HUDEP-2 (cell line): ENCODE results near the gene COX7B.
"Not testable (repeated sequence)": the region's sequence is repeated elsewhere in the genome, so short reads cannot be mapped to it uniquely, and the experiment has no call there.

Source experiments
- DNase-seq, 76 experiments: peaks; one replicate each; lab custom pipeline; 2025; ENCODE audit not compliant: unreplicated experiment in 76 of 76; lab: John Stamatoyannopoulos, UW

COX7B gene

GRCh38 chrX:77899081-77899828 is at the start of gene COX7B:
Gene COX7B (plus strand): TSS chrX:77899468. CDS start chrX:77899554, 86 bp downstream.
- peak in 74 of 76 experiments; percentile 1 to 93 (median 66) for DNase-seq

- DNase-seq: no peak
Observed at GRCh38 chrX:77875372-77875771, 23.9 kb upstream of the COX7B start.

GRCh38 chrX:77881418-77881817 is 17.9 kb upstream of the COX7B start:
- DNase-seq: not testable (repeated sequence)

GRCh38 chrX:77892887-77893286 is 6.4 kb upstream of the COX7B start:
- DNase-seq: no peak

GRCh38 chrX:77893713-77894112 is 5.6 kb upstream of the COX7B start:
- no peak for DNase-seq

GRCh38 chrX:77894921-77895886 is 4.1 kb upstream of the COX7B start, which contains the start of gene MAGT1:
Gene MAGT1 (minus strand): TSS chrX:77895435. CDS start chrX:77895410, 25 bp downstream.
- peak; percentile 6 to 96 (median 84) for DNase-seq

- DNase-seq: no peak
Observed at GRCh38 chrX:77900688-77901087, 1.4 kb downstream of the COX7B start.

GRCh38 chrX:77901506-77901905 is 2.2 kb downstream of the COX7B start:
- DNase-seq: no peak

- peak in 75 of 76 experiments; percentile 2 to 91 (median 83) for DNase-seq
Observed at GRCh38 chrX:77910108-77910840, 11.0 kb downstream of the COX7B start, which contains the start of gene ATP7A. Gene ATP7A (plus strand): TSS chrX:77910693. CDS start chrX:77971642, 60,949 bp downstream.

GRCh38 chrX:77917294-77917933 is 18.1 kb downstream of the COX7B start:
- no peak for DNase-seq

GRCh38 chrX:77918568-77918967 is 19.3 kb downstream of the COX7B start:
- DNase-seq: no peak

GRCh38 chrX:77919370-77919769 is 20.1 kb downstream of the COX7B start:
- not testable (repeated sequence) for DNase-seq

GRCh38 chrX:77922787-77923186 is 23.5 kb downstream of the COX7B start:
- peak in 16 of 76 experiments; percentile 0 to 55 (median 6) for DNase-seq

- no peak for DNase-seq
Observed at GRCh38 chrX:77924320-77924859, 25.1 kb downstream of the COX7B start.

- DNase-seq: no peak
Observed at GRCh38 chrX:77925764-77926163, 26.5 kb downstream of the COX7B start.

- DNase-seq: no peak
Observed at GRCh38 chrX:77930581-77930980, 31.3 kb downstream of the COX7B start.

GRCh38 chrX:77935886-77936285 is 36.6 kb downstream of the COX7B start:
- no peak for DNase-seq

GRCh38 chrX:77936299-77936698 is 37.0 kb downstream of the COX7B start:
- no peak for DNase-seq

GRCh38 chrX:77937291-77937690 is 38.0 kb downstream of the COX7B start:
- peak in 2 of 76 experiments; percentile 3 to 10 for DNase-seq
